ENCODE results near the gene SYTL2.
A peak's percentile ranks its signal among the peaks of the same experiment; 100 is the strongest.

- TF ChIP-seq CTCF (IDR thresholded peaks at IDR 0.05; ENCODE audit: low read depth, low read length, missing input control) (no peak), TAF1 (conservative IDR thresholded peaks at IDR 0.05) (peak; percentile 45), ZBTB33 (IDR thresholded peaks at IDR 0.05) (peak; percentile 99), RAD21 (IDR thresholded peaks at IDR 0.05) (no peak), JUND (IDR thresholded peaks at IDR 0.05) (peak in 1 of 2 donors; percentile 25), MAX (IDR thresholded peaks at IDR 0.05) (no peak), YY1 (IDR thresholded peaks at IDR 0.05) (peak; percentile 79), RXRA (IDR thresholded peaks at IDR 0.05) (peak in 1 of 2 donors; percentile 7), ATF3 (IDR thresholded peaks at IDR 0.05) (no peak), SP1 (IDR thresholded peaks at IDR 0.05) (peak; percentile 33), REST (IDR thresholded peaks at IDR 0.05) (peak; percentile 64), HNF4G (IDR thresholded peaks at IDR 0.05) (no peak), FOXA1 (IDR thresholded peaks at IDR 0.05) (no peak), GABPA (IDR thresholded peaks at IDR 0.05 in 1 of 2, conservative IDR thresholded peaks at IDR 0.05 in 1 of 2) (peak; percentile 52 to 86)
Observed at GRCh38 chr11:85664615-85665481, 146.1 kb downstream of the SYTL2 start, which contains the start of gene CREBZF.

Measured in liver (tissue), 3 donors.